Hepatocyte (in vitro differentiated cells): ENCODE data around the gene CD3E. TPM values are rescaled to one million over a fixed set of nuclear protein-coding genes. Genes with fewer than 3 reads are reported as not detected.
"Not testable (repeated sequence)": the region's sequence is repeated elsewhere in the genome, so short reads cannot be mapped to it uniquely, and the experiment has no call there.

Experiments
- DNase-seq: peaks from one replicate; pipeline ENCODE4 v3.0.0-alpha.2; 2016; ENCODE audit warnings: low spot score
- H2AFZ ChIP-seq: fragments of 200-600 bp; sonication (generic); 2 replicates; pipeline ENCODE4 v1.6.0; 2016; ENCODE audit warnings: antibody characterized with exemption, mild to moderate bottlenecking
- H3K27ac ChIP-seq: fragments of 200-600 bp; sonication (generic); 2 replicates; pipeline ENCODE4 v1.5.1; 2016; ENCODE audit warnings: mild to moderate bottlenecking
- H3K27me3 ChIP-seq: fragments of 200-600 bp; sonication (generic); 2 replicates; pipeline ENCODE4 v1.6.1; 2016
- H3K36me3 ChIP-seq: fragments of 200-600 bp; sonication (generic); replicated peaks from 2 replicates; pipeline ENCODE4 v1.5.1; 2016; ENCODE audit warnings: low read depth; ENCODE audit not compliant: insufficient read depth
- H3K4me1 ChIP-seq: fragments of 200-600 bp; sonication (generic); 2 replicates; pipeline ENCODE4 v1.5.1; 2016; ENCODE audit warnings: mild to moderate bottlenecking, moderate library complexity; ENCODE audit not compliant: insufficient read depth
- H3K4me2 ChIP-seq: fragments of 200-600 bp; sonication (generic); 2 replicates; pipeline ENCODE4 v1.6.0; 2016
- H3K4me3 ChIP-seq: fragments of 200-600 bp; sonication (generic); 2 replicates; pipeline ENCODE4 v1.5.1; 2016; ENCODE audit warnings: mild to moderate bottlenecking
- H3K79me2 ChIP-seq: fragments of 200-600 bp; sonication (generic); 2 replicates; pipeline ENCODE4 v1.6.0; 2017; ENCODE audit warnings: mild to moderate bottlenecking
- H3K9me2 ChIP-seq: fragments of 200-600 bp; sonication (generic); replicated peaks from 2 replicates; pipeline ENCODE4 v1.6.0; 2017; ENCODE audit warnings: mild to moderate bottlenecking; ENCODE audit not compliant: insufficient read depth
- H3K9me3 ChIP-seq: fragments of 200-600 bp; sonication (generic); 2 replicates; pipeline ENCODE4 v1.5.1; 2016; ENCODE audit warnings: low read depth, mild to moderate bottlenecking
- H4K20me1 ChIP-seq: fragments of 200-600 bp; sonication (generic); 2 replicates; pipeline ENCODE4 v1.6.0; 2016; ENCODE audit warnings: mild to moderate bottlenecking; ENCODE audit not compliant: insufficient read depth, poor library complexity, severe bottlenecking
- CTCF ChIP-seq: fragments of 200-600 bp; sonication (generic); IDR thresholded peaks from 2 replicates; pipeline ENCODE4 v1.5.1; 2016; ENCODE audit warnings: antibody characterized with exemption, mild to moderate bottlenecking; ENCODE audit not compliant: poor library complexity
- EZH2 ChIP-seq: fragments of 200-600 bp; sonication (generic); IDR thresholded peaks from 2 replicates; pipeline ENCODE4 v1.6.1; 2016; ENCODE audit warnings: antibody characterized with exemption, mild to moderate bottlenecking, borderline replicate concordance
- EZH2phosphoT487 ChIP-seq: fragments of 200-600 bp; sonication (generic); IDR thresholded peaks from one replicate; pipeline ENCODE4 v1.6.1; 2018; ENCODE audit warnings: antibody characterized with exemption, mild to moderate bottlenecking, low read depth, moderate library complexity; ENCODE audit not compliant: unreplicated experiment, severe bottlenecking
- WGBS: methylation state at CpG from one replicate; pipeline ENCODE4 v1.1.6; 2016; ENCODE audit warnings: low lambda C conversion rate; ENCODE audit errors: missing lambda C conversion rate; 5-methylcytosine and 5-hydroxymethylcytosine counted together
- polyA plus RNA-seq: library from polyadenylated mRNA; unstranded; fragments of >200 nt; fragmentation: Nextera tagmentation; extraction: Ambion mirVana; gene quantifications from 2 replicates; pipeline ENCODE4 v1.2.1, GENCODE V29; 2016
- total RNA-seq: library from RNA; depleted of rRNA; stranded (reverse); fragments of >200 nt; gene quantifications from 2 replicates; pipeline ENCODE4 v1.2.3, GENCODE V29; 2014

CD3E gene
- total and polyA plus RNA-seq, 2 experiments from 2014 or later: not detected

GRCh38 chr11:118304227-118304567 lies 333 bp upstream of the CD3E start:
- H4K20me1 ChIP-seq: no peaks in the 10 kb centered on the region
- H3K9me3 ChIP-seq: no peaks in the 10 kb centered on the region
- H3K9me2 ChIP-seq: no peaks in the 10 kb centered on the region
- no peaks in the 10 kb centered on the region for H3K4me1 ChIP-seq
- DNase-seq: no peak
- H3K79me2 ChIP-seq: no peaks in the 10 kb centered on the region
- no peak overlapping the region for H3K4me2 ChIP-seq
- H2AFZ ChIP-seq: no peak overlapping the region
- no peaks in the 10 kb centered on the region for H3K36me3 ChIP-seq
- H3K4me3 ChIP-seq: no peak overlapping the region
- WGBS: 91% methylated on average over 1 of the region's 1 CpG
- TF ChIP-seq EZH2phosphoT487 (no peak), CTCF (no peak), EZH2 (no peak)
- H3K27ac ChIP-seq: no peak overlapping the region
- H3K27me3 ChIP-seq: peaks cover 12% of the 10 kb centered on the region

DNA sequence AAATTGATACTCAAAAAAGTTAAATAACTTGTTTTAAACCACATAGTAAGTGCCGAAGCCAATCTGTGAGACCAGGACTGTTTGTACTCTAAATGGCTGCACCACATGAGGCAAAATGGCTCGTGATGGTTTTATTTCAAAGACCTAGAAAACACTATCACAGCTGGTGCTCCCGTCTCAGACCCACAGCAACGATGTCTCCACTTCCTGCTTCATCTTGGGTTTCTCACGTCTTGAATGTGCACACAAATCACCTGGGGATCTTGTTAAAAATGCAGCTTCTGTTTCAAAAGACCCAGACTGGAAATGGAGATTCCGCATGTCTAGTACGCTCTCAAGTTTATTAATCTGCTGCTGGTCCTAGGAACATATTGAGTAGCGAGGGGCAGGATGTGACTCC lies 1.2 kb downstream of the CD3E start:
- Histone ChIP-seq H2AFZ (no peak overlapping the region), H3K4me3 (no peak overlapping the region), H3K9me2 (no peaks in the 10 kb centered on the region), H3K79me2 (no peaks in the 10 kb centered on the region), H3K27ac (no peak overlapping the region), H3K9me3 (no peaks in the 10 kb centered on the region), H3K4me2 (no peak overlapping the region), H3K36me3 (no peaks in the 10 kb centered on the region), H3K27me3 (peaks cover 12% of the 10 kb centered on the region), H4K20me1 (no peaks in the 10 kb centered on the region), H3K4me1 (no peaks in the 10 kb centered on the region)
- no peak for TF ChIP-seq CTCF
- TF ChIP-seq EZH2phosphoT487: no peak
- TF ChIP-seq EZH2: no peak
- DNase-seq: no peak
- WGBS: 80% methylated on average over 8 of the region's 8 CpGs

GRCh38 chr11:118306556-118306955 lies 2.0 kb downstream of the CD3E start:
- WGBS: 90% methylated on average over 2 of the region's 2 CpGs
- DNase-seq: no peak
- Histone ChIP-seq H3K27ac (no peak overlapping the region), H3K36me3 (no peaks in the 10 kb centered on the region), H3K79me2 (no peaks in the 10 kb centered on the region), H4K20me1 (no peaks in the 10 kb centered on the region), H3K9me2 (no peaks in the 10 kb centered on the region), H3K9me3 (no peaks in the 10 kb centered on the region), H3K4me2 (no peak overlapping the region), H3K4me3 (no peak overlapping the region), H3K27me3 (peaks cover 11% of the 10 kb centered on the region), H2AFZ (no peak overlapping the region), H3K4me1 (no peaks in the 10 kb centered on the region)
- TF ChIP-seq EZH2phosphoT487 (no peak), CTCF (no peak), EZH2 (no peak)

GRCh38 chr11:118308995-118309528 lies 4.5 kb downstream of the CD3E start:
- H3K9me3 ChIP-seq, H3K36me3 ChIP-seq, H4K20me1 ChIP-seq, H3K79me2 ChIP-seq, H3K4me2 ChIP-seq, H3K9me2 ChIP-seq, DNase-seq, H2AFZ ChIP-seq, H3K27ac ChIP-seq, H3K27me3 ChIP-seq, H3K4me1 ChIP-seq, H3K4me3 ChIP-seq: not testable (repeated sequence)
- 91% methylated on average over 5 of the region's 5 CpGs for WGBS
